H9 (cell line): ENCODE measurements around the gene REEP3. TPM values are rescaled to one million over a fixed set of nuclear protein-coding genes. Genes with fewer than 3 reads are reported as not detected.

Experiments used
- DNase-seq: peaks from one replicate; pipeline ENCODE4 v3.0.0-alpha.2; 2017
- H2AFZ ChIP-seq: one replicate; pipeline ENCODE4 v1.6.1; 2013; ENCODE audit warnings: mild to moderate bottlenecking, low read length, control low read depth, moderate library complexity
- H2AK5ac ChIP-seq: 2 replicates; pipeline ENCODE4 v1.6.1; 2013; ENCODE audit warnings: low read length, control low read depth, mixed read lengths; ENCODE audit not compliant: insufficient read length
- H2BK120ac ChIP-seq: one replicate; pipeline ENCODE4 v1.6.1; 2013; ENCODE audit warnings: low read depth, mild to moderate bottlenecking, low read length, control low read depth, inconsistent platforms; ENCODE audit not compliant: poor library complexity, severe bottlenecking
- H2BK12ac ChIP-seq: 2 replicates; pipeline ENCODE4 v1.6.1; 2013; ENCODE audit warnings: low read length, control low read depth, mixed read lengths, low read depth; ENCODE audit not compliant: insufficient read length
- H2BK15ac ChIP-seq: 2 replicates; pipeline ENCODE4 v1.6.1; 2013; ENCODE audit warnings: low read depth, low read length, control low read depth
- H2BK20ac ChIP-seq: one replicate; pipeline ENCODE4 v1.6.1; 2013; ENCODE audit warnings: low read depth, mild to moderate bottlenecking, low read length, control low read depth, inconsistent platforms; ENCODE audit not compliant: poor library complexity, severe bottlenecking
- H2BK5ac ChIP-seq: 2 replicates; pipeline ENCODE4 v1.6.1; 2013; ENCODE audit warnings: low read length, control low read depth, mixed read lengths; ENCODE audit not compliant: insufficient read length
- H3K14ac ChIP-seq: 2 replicates; pipeline ENCODE4 v1.6.1; 2013; ENCODE audit warnings: low read length, control low read depth; ENCODE audit not compliant: insufficient read depth
- H3K18ac ChIP-seq: 2 replicates; pipeline ENCODE4 v1.6.1; 2013; ENCODE audit warnings: low read depth, mild to moderate bottlenecking, mixed read lengths, low read length, control low read depth; ENCODE audit not compliant: insufficient read length
- H3K23ac ChIP-seq: 2 replicates; pipeline ENCODE4 v1.6.1; 2013; ENCODE audit warnings: low read length, control low read depth, mixed read lengths, low read depth; ENCODE audit not compliant: insufficient read length
- H3K23me2 ChIP-seq: 2 replicates; pipeline ENCODE4 v1.6.1; 2013; ENCODE audit warnings: low read depth, mild to moderate bottlenecking, mixed read lengths, low read length, control low read depth; ENCODE audit not compliant: insufficient read length, poor library complexity, severe bottlenecking
- H3K27ac ChIP-seq: 2 replicates; pipeline ENCODE4 v1.5.1; 2013; ENCODE audit warnings: low read length, control low read depth, mixed read lengths, low read depth; ENCODE audit not compliant: insufficient read length
- H3K27me3 ChIP-seq: 2 replicates; pipeline ENCODE4 v1.6.1; 2013; ENCODE audit warnings: low read length, control low read depth, inconsistent platforms; ENCODE audit not compliant: insufficient read depth
- H3K4ac ChIP-seq: 2 replicates; pipeline ENCODE4 v1.6.1; 2013; ENCODE audit warnings: low read depth, mild to moderate bottlenecking, control low read depth, inconsistent platforms, low read length, moderate library complexity
- H3K4me1 ChIP-seq: 2 replicates; pipeline ENCODE4 v1.6.1; 2013; ENCODE audit warnings: low read length, control low read depth, inconsistent platforms; ENCODE audit not compliant: insufficient read depth
- H3K4me2 ChIP-seq: 2 replicates; pipeline ENCODE4 v1.6.1; 2013; ENCODE audit warnings: low read length, control low read depth, mixed read lengths; ENCODE audit not compliant: insufficient read length, insufficient read depth
- H3K56ac ChIP-seq: 2 replicates; pipeline ENCODE4 v1.6.1; 2013; ENCODE audit warnings: low read depth, mild to moderate bottlenecking, mixed read lengths, low read length, control low read depth; ENCODE audit not compliant: insufficient read length
- H3K79me1 ChIP-seq: 2 replicates; pipeline ENCODE4 v1.6.1; 2013; ENCODE audit warnings: low read depth, mild to moderate bottlenecking, moderate library complexity, low read length, control low read depth, inconsistent platforms; ENCODE audit not compliant: insufficient read depth, poor library complexity, severe bottlenecking
- H3K79me2 ChIP-seq: 2 replicates; pipeline ENCODE4 v1.6.1; 2013; ENCODE audit warnings: low read length, control low read depth, inconsistent platforms; ENCODE audit not compliant: insufficient read depth
- H3K9ac ChIP-seq: 2 replicates; pipeline ENCODE4 v1.6.1; 2013; ENCODE audit warnings: low read length, control low read depth, mixed read lengths; ENCODE audit not compliant: insufficient read length; ENCODE audit errors: extremely low read depth
- H3K9me3 ChIP-seq: one replicate; pipeline ENCODE4 v1.6.1; 2013; ENCODE audit warnings: low read depth, low read length, inconsistent platforms; ENCODE audit not compliant: control insufficient read depth
- H3T11ph ChIP-seq: one replicate; pipeline ENCODE4 v1.6.1; 2013; ENCODE audit warnings: mild to moderate bottlenecking, low read length, control low read depth, inconsistent platforms
- H4K20me1 ChIP-seq: one replicate; pipeline ENCODE4 v1.6.1; 2013; ENCODE audit not compliant: control insufficient read depth, insufficient read length, insufficient read depth
- H4K5ac ChIP-seq: 2 replicates; pipeline ENCODE4 v1.6.1; 2013; ENCODE audit warnings: low read depth, mild to moderate bottlenecking, mixed read lengths, low read length, control low read depth; ENCODE audit not compliant: insufficient read length
- H4K8ac ChIP-seq: replicated peaks from 2 replicates; pipeline ENCODE4 v1.6.1; 2013; ENCODE audit warnings: low read length, control low read depth, mixed read lengths, low read depth; ENCODE audit not compliant: insufficient read length
- H4K91ac ChIP-seq: 2 replicates; pipeline ENCODE4 v1.6.1; 2013; ENCODE audit warnings: low read depth, mild to moderate bottlenecking, moderate library complexity, mixed read lengths, low read length, control low read depth; ENCODE audit not compliant: insufficient read length
- H3K27ac Mint-ChIP-seq, 3 experiments: 2 replicates in 2 of 3; 3 replicates in 1 of 3; pipeline ENCODE4 v1.8.0; 2020 to 2021; ENCODE audit warnings: mixed read lengths in 3 of 3, mild to moderate bottlenecking in 1 of 3, moderate library complexity in 1 of 3
- H3K27me3 Mint-ChIP-seq: 2 replicates; pipeline ENCODE4 v1.8.0; 2021; ENCODE audit warnings: low read depth, mild to moderate bottlenecking, moderate library complexity, mixed read lengths
- H3K36me3 Mint-ChIP-seq, 3 experiments: 2 replicates in 2 of 3; 3 replicates in 1 of 3; pipeline ENCODE4 v1.8.0; 2020 to 2021; ENCODE audit warnings: low read depth in 3 of 3, mixed read lengths in 3 of 3; ENCODE audit not compliant: insufficient read depth in 1 of 3
- H3K4me1 Mint-ChIP-seq, 2 experiments: 2 replicates each; pipeline ENCODE4 v1.8.0; 2020; ENCODE audit warnings: mixed read lengths in 2 of 2
- H3K4me3 Mint-ChIP-seq, 2 experiments: 2 replicates in 1 of 2; 3 replicates in 1 of 2; pipeline ENCODE4 v1.8.0; 2020 to 2021; ENCODE audit warnings: mild to moderate bottlenecking in 2 of 2, mixed read lengths in 2 of 2, moderate library complexity in 1 of 2
- H3K9me3 Mint-ChIP-seq, 2 experiments: 2 replicates in 1 of 2; 3 replicates in 1 of 2; pipeline ENCODE4 v1.8.0; 2020; ENCODE audit warnings: mild to moderate bottlenecking in 2 of 2, mixed read lengths in 2 of 2, moderate library complexity in 1 of 2
- WGBS: extraction: QIAGEN DNeasy Blood & Tissue Kit; methylation state at CpG from one replicate; pipeline ENCODE4 v1.1.7; 2013; ENCODE audit warnings: missing lambda C conversion rate, low lambda C conversion rate, mixed read lengths; ENCODE audit not compliant: insufficient read length; ENCODE audit errors: extremely low coverage; 5-methylcytosine and 5-hydroxymethylcytosine counted together
- total RNA-seq: library from RNA; stranded (reverse); gene quantifications from 2 replicates; pipeline ENCODE4 v1.2.1, GENCODE V29; 2021
- TF ChIP-seq, protein P1 (sequence below): fragments of 200-600 bp; sonication (generic); conservative IDR thresholded peaks from 3 replicates; pipeline ENCODE4 v1.8.0; 2021; ENCODE audit warnings: antibody characterized with exemption, mild to moderate bottlenecking

Gene REEP3
- total RNA-seq, 1 experiment from 2014 or later, result 21.4 TPM

GRCh38 chr10:63605197-63605967, 84.2 kb downstream of the REEP3 start:
- Mint-ChIP-seq H3K4me1 (peaks cover 10% of the 10 kb centered on the region in 2 experiments), H3K27me3 (no peaks in the 10 kb centered on the region), H3K9me3 (no peaks in the 10 kb centered on the region), H3K27ac (no peak overlapping the region), H3K4me3 (no peak overlapping the region), H3K36me3 (peaks cover 7 to 23% (median 18%) of the 10 kb centered on the region in 3 experiments; a peak in 6 of 7 replicates)
- H2BK120ac ChIP-seq, result no peak overlapping the region
- no peak overlapping the region for H3K56ac ChIP-seq
- no peak for DNase-seq
- no peaks in the 10 kb centered on the region for H3K27me3 ChIP-seq
- no peak overlapping the region for H2BK20ac ChIP-seq
- no CpG with 5 or more reads among the region's 3 CpGs for WGBS
- H3T11ph ChIP-seq, result no peak overlapping the region
- no peak overlapping the region for H3K4me2 ChIP-seq
- H2BK15ac ChIP-seq, result no peak overlapping the region
- no peak overlapping the region for H2AFZ ChIP-seq
- H3K23ac ChIP-seq, result no peak overlapping the region
- no peak overlapping the region for H2AK5ac ChIP-seq
- H3K4ac ChIP-seq, result no peak overlapping the region
- no peak overlapping the region for H4K91ac ChIP-seq
- H3K79me2 ChIP-seq, result no peaks in the 10 kb centered on the region
- no peak overlapping the region for H3K14ac ChIP-seq
- H4K20me1 ChIP-seq, result no peaks in the 10 kb centered on the region
- no peak overlapping the region for H4K5ac ChIP-seq
- TF ChIP-seq, protein P1, sequence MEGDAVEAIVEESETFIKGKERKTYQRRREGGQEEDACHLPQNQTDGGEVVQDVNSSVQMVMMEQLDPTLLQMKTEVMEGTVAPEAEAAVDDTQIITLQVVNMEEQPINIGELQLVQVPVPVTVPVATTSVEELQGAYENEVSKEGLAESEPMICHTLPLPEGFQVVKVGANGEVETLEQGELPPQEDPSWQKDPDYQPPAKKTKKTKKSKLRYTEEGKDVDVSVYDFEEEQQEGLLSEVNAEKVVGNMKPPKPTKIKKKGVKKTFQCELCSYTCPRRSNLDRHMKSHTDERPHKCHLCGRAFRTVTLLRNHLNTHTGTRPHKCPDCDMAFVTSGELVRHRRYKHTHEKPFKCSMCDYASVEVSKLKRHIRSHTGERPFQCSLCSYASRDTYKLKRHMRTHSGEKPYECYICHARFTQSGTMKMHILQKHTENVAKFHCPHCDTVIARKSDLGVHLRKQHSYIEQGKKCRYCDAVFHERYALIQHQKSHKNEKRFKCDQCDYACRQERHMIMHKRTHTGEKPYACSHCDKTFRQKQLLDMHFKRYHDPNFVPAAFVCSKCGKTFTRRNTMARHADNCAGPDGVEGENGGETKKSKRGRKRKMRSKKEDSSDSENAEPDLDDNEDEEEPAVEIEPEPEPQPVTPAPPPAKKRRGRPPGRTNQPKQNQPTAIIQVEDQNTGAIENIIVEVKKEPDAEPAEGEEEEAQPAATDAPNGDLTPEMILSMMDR, result no peak
- no peak overlapping the region for H3K18ac ChIP-seq
- H3K79me1 ChIP-seq, result no peaks in the 10 kb centered on the region
- H4K8ac ChIP-seq, result no peak overlapping the region
- H3K23me2 ChIP-seq, result no peaks in the 10 kb centered on the region
- no peak overlapping the region for H2BK12ac ChIP-seq
- no peak overlapping the region for H3K9ac ChIP-seq
- H3K9me3 ChIP-seq, result no peaks in the 10 kb centered on the region
- H2BK5ac ChIP-seq, result no peak overlapping the region
- no peak overlapping the region for H3K27ac ChIP-seq
- no peaks in the 10 kb centered on the region for H3K4me1 ChIP-seq
